GM12864 (cell line): ENCODE data around the gene AFM.

Experiments
- DNase-seq: peaks from one replicate; pipeline ENCODE4 v3.0.0-alpha.2; 2011; ENCODE audit warnings: low read depth
- H3K4me3 ChIP-seq: 2 replicates; pipeline ENCODE4 v1.5.1; 2011; ENCODE audit warnings: mild to moderate bottlenecking, low read depth, low read length, control low read depth
- TF ChIP-seq, protein P1 (sequence below): IDR thresholded peaks from 2 replicates; pipeline ENCODE4 v1.5.1; 2011; ENCODE audit warnings: low read depth, mild to moderate bottlenecking, moderate library complexity, low read length, control low read depth, inconsistent platforms; ENCODE audit errors: missing control alignments

The AFM gene

DNA sequence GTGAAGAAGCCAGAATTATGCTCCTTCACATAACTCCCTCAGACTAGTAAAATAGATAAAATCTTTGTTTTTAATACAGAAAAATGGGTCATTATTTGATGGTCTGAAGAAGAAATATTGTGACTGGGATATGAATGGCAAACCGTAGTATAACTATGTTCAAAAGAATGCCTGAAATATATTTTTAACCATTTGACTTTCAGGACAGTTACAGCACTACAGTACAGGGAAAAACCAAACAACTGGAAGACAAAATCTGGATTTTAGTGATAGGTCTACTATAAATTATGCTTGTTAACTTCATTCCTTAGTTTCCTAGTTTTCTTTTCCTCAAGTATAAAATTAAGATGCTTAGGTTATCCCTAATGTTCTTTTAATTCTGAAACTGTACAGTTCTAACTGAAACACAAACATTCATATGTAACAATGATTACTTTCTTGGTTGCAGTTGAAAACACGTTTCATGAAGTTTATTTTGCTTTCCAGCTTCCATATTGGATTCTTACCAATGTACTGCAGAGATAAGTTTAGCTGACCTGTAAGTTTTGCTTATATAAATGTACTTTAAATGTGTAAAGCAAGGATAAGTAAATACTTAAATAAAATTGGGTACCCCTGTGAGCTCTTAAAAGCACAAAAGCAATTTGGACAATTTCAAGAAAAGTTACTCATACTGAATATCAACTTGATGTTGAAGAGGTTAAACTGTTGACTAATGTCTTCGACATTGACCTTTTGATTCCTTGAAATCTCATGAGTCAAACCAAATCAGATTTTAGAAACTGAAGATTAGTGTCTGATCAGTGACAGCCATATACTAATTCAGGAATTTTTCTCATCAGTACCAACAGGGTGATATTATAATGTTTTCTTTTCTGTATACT, 44.6 kb upstream of the AFM start:
- H3K4me3 ChIP-seq: no peak overlapping the region
- DNase-seq: no peak
- TF ChIP-seq, protein P1, sequence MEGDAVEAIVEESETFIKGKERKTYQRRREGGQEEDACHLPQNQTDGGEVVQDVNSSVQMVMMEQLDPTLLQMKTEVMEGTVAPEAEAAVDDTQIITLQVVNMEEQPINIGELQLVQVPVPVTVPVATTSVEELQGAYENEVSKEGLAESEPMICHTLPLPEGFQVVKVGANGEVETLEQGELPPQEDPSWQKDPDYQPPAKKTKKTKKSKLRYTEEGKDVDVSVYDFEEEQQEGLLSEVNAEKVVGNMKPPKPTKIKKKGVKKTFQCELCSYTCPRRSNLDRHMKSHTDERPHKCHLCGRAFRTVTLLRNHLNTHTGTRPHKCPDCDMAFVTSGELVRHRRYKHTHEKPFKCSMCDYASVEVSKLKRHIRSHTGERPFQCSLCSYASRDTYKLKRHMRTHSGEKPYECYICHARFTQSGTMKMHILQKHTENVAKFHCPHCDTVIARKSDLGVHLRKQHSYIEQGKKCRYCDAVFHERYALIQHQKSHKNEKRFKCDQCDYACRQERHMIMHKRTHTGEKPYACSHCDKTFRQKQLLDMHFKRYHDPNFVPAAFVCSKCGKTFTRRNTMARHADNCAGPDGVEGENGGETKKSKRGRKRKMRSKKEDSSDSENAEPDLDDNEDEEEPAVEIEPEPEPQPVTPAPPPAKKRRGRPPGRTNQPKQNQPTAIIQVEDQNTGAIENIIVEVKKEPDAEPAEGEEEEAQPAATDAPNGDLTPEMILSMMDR: no peak

DNA sequence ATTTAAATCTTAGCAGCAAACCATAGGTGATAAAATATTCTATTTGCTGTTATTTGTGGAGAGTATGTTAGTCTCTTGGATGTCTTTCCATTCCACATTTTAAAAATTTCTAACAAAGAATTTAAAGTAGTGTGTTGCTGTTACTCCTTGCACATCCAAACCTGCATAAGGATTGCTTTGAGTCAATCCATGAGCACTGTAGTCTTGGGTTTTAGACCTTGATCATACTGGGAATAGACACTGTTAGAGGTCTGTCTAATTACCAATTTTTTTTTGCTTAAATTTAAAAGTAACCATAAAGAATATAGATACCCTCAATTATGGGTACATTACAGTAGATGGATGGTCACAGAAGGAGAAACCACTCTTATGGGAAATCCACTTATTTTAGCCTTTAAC, 44.0 kb upstream of the AFM start:
- H3K4me3 ChIP-seq: no peak overlapping the region
- DNase-seq: no peak
- TF ChIP-seq, protein P1: no peak

DNA sequence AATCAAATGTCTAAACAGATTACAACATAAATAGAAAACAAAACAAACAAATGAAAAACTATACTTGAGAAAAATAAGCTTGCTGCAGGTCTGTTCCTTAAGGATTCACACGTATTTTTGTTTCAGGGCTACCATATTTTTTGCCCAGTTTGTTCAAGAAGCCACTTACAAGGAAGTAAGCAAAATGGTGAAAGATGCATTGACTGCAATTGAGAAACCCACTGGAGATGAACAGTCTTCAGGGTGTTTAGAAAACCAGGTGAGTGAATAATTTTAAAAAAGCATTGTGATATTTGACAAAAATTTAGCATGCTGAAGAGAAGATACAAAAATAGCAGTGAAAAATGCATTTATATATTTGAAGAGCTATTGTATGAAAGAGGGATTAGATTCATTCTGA, 43.5 kb upstream of the AFM start:
- no peak for DNase-seq
- no peak overlapping the region for H3K4me3 ChIP-seq
- TF ChIP-seq, protein P1: no peak

DNA sequence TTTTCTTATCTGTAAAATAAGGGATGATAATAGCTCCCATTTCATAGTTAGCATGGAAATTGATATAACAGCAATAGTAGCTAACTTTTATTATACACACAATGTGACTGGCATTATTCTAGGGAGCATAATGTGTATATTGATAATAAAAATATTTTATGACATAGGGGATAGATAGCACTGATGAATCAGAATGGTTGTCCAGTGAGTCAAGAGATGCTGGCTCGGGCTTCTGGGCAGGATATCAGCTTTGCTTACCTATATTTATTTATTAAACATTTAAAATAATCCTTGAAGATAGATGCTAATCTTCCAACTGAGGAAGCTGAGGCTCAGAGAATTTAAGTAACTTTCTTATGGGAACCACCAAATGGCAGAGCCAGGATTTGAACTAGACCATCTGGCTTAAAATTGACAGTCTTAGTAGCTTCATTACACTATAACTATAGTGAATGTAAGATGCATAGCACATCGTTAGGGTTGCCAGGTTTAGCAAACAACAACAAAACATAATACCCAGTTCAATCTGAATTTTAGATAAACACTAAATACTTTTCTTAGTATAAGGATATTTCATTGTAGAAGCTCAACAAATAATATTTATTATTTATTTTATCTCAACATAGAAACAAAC, 42.8 kb upstream of the AFM start:
- DNase-seq: no peak
- TF ChIP-seq, protein P1: no peak
- H3K4me3 ChIP-seq: no peak overlapping the region

DNA sequence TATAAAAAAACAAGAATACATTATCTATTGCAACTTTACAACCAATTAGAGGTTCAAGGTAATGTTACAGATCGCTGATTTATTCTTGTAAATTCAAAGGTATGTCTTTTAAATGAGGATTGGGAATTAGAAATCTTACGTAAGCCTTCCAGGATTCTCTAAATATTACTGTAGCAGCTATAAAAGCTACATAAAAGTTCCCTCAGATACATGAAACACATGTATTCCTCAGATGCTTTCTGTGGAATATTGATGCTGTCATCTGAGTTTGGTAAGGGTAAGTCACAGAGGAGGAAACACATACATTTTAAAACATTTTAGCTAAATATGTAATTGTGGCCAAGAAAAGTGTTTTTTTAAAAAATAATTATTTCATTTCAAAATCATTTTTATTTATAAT, 42.1 kb upstream of the AFM start:
- H3K4me3 ChIP-seq: no peak overlapping the region
- TF ChIP-seq, protein P1: no peak
- no peak for DNase-seq

DNA sequence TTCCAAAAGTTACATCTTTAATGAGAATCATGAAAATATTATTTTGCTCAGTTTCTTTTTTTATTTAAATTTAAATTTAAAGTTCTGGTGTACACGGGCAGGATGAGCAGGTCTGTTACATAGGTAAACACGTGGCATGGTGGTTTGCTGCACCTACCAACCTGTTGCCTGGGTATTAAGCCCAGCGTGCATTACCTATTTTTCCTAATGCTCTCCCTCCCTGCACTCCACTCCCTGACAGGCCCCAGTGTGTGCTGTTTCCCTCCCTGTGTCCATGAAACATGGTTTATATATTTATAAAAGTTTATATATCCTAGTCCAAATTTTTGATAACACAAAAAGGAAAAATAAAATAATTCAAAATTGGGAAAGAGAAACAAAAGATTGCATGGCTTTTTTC, 41.6 kb upstream of the AFM start:
- H3K4me3 ChIP-seq: no peak overlapping the region
- no peak for DNase-seq
- TF ChIP-seq, protein P1: no peak
